Lower lobe of right lung (tissue), 2 donors: ENCODE results near the gene FBN2. TPM values are rescaled to one million over a fixed set of nuclear protein-coding genes. Genes with fewer than 3 reads are reported as not detected.
A peak's percentile ranks its signal among the peaks of the same experiment; 100 is the strongest.

Experiments used
- ATAC-seq, 2 donors: fragments of 200-7000 bp; cut with Tn5 transposase; one replicate each; pipeline ENCODE4 v1.9.1; 2020 to 2022; ENCODE audit warnings: mild to moderate bottlenecking in 2 of 2, moderate library complexity in 2 of 2
- DNase-seq: peaks from one replicate; pipeline ENCODE4 v3.0.0-alpha.2; 2020
- H3K27ac ChIP-seq: fragments of 200-600 bp; one replicate; pipeline ENCODE4 v1.8.0; 2022
- H3K27me3 ChIP-seq: fragments of 200-600 bp; one replicate; pipeline ENCODE4 v1.8.0; 2022; ENCODE audit warnings: low read depth
- H3K36me3 ChIP-seq: fragments of 200-600 bp; one replicate; pipeline ENCODE4 v1.8.0; 2022; ENCODE audit warnings: mild to moderate bottlenecking
- H3K4me1 ChIP-seq: fragments of 200-600 bp; one replicate; pipeline ENCODE4 v1.8.0; 2022
- H3K4me3 ChIP-seq: fragments of 200-600 bp; one replicate; pipeline ENCODE4 v1.8.0; 2022; ENCODE audit warnings: mild to moderate bottlenecking
- H3K9me3 ChIP-seq: fragments of 200-600 bp; one replicate; pipeline ENCODE4 v1.8.0; 2022
- intact Hi-C: fragments of 100-400 bp; cut with DNase I; formaldehyde crosslinking; loops from one replicate; pipeline ENCODE4 v1.11.0; 2022
- total RNA-seq: library from RNA; stranded (reverse); fragmentation: NEBNext Ultra II Directional; extraction: Animal tissue kit (Norgen Biotek cat#: 25700); gene quantifications from one replicate; pipeline ENCODE4 v1.2.1, GENCODE V29; 2021
- TF ChIP-seq, protein P1 (sequence below): fragments of 200-600 bp; IDR thresholded peaks from one replicate; pipeline ENCODE4 v1.8.0; 2022; ENCODE audit warnings: antibody characterized with exemption, mild to moderate bottlenecking
- donor health status: DM: no; HTN: yes; CAD: no; lungs with severe emphysema.

The FBN2 gene
- total RNA-seq, 1 donor from 2014 or later: 0.83 TPM

DNA sequence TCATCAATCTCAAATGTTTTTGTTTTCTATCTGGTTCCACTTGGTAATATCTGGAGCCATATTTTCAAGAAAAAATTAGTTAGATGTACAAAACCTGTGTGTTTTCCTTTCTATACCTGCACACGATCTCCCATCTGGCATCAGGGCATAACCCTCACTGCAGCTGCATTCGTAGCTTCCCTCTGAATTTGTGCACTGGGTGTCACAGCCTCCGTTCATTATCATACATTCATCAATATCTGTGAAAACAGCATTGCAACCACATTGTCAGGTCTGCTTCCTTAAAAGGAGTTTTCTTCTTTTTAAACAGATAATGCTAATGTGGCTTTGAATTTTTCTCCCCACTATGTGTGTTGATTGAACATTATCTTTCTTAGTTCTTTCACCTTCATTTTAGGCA is 202.7 kb downstream of the FBN2 start:
- H3K4me1 ChIP-seq: no peaks in the 10 kb centered on the region
- TF ChIP-seq, protein P1, sequence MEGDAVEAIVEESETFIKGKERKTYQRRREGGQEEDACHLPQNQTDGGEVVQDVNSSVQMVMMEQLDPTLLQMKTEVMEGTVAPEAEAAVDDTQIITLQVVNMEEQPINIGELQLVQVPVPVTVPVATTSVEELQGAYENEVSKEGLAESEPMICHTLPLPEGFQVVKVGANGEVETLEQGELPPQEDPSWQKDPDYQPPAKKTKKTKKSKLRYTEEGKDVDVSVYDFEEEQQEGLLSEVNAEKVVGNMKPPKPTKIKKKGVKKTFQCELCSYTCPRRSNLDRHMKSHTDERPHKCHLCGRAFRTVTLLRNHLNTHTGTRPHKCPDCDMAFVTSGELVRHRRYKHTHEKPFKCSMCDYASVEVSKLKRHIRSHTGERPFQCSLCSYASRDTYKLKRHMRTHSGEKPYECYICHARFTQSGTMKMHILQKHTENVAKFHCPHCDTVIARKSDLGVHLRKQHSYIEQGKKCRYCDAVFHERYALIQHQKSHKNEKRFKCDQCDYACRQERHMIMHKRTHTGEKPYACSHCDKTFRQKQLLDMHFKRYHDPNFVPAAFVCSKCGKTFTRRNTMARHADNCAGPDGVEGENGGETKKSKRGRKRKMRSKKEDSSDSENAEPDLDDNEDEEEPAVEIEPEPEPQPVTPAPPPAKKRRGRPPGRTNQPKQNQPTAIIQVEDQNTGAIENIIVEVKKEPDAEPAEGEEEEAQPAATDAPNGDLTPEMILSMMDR: no peak
- H3K9me3 ChIP-seq: no peaks in the 10 kb centered on the region
- H3K36me3 ChIP-seq: no peaks in the 10 kb centered on the region
- intact Hi-C loops: no loop called here
- no peak for DNase-seq
- H3K4me3 ChIP-seq: no peak overlapping the region
- H3K27ac ChIP-seq: no peak overlapping the region
- H3K27me3 ChIP-seq: no peaks in the 10 kb centered on the region
- no peak for ATAC-seq

GRCh38 chr5:128334010-128334716 is 203.9 kb downstream of the FBN2 start:
- peak in 1 of 2 donors; percentile 37 for ATAC-seq
- Histone ChIP-seq H3K9me3 (no peaks in the 10 kb centered on the region), H3K4me1 (no peaks in the 10 kb centered on the region), H3K36me3 (no peaks in the 10 kb centered on the region), H3K27me3 (no peaks in the 10 kb centered on the region), H3K27ac (no peak overlapping the region), H3K4me3 (no peak overlapping the region)
- DNase-seq: no peak
- TF ChIP-seq, protein P1: no peak
- intact Hi-C loops: no loop called here

- no peak for DNase-seq
- intact Hi-C loops: no loop called here
Observed at GRCh38 chr5:128331261-128331660, 206.8 kb downstream of the FBN2 start.

DNA sequence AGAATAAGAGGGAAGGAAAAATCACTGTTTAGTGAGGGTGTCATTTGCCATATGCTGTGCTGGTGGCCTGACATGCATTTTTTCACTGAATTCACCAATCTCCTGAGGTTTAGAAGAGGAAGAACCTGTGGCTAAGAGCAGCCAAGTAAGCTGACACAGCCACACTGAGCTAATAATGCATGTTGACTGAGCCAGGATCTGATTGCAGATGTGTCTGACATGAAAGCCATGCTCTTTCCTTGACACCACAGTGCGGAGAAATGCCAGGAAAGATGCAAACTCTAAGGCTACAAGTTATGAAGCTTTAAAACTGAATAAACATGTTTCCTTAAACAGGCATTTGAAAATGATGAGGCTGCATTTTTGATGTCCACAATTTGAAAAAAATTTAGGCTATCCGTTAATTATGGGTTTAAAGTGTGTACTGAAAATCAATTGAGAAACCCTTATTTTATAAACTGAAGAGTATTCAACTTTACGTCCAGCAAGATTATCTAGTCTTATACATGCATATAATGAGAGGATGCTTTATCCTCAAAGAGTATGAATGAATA is 208.6 kb downstream of the FBN2 start:
- H3K4me3 ChIP-seq: no peak overlapping the region
- ATAC-seq (no peak), DNase-seq (no peak)
- no peaks in the 10 kb centered on the region for H3K4me1 ChIP-seq
- H3K27ac ChIP-seq: no peak overlapping the region
- no peaks in the 10 kb centered on the region for H3K9me3 ChIP-seq
- TF ChIP-seq, protein P1: no peak
- no peaks in the 10 kb centered on the region for H3K27me3 ChIP-seq
- intact Hi-C loops: no loop called here
- H3K36me3 ChIP-seq: no peaks in the 10 kb centered on the region

More at GRCh38 chr5:128331261-128331660, 206.8 kb downstream of the FBN2 start:
- no peaks in the 10 kb centered on the region for H3K36me3 ChIP-seq
- no peak overlapping the region for H3K4me3 ChIP-seq
- no peak overlapping the region for H3K27ac ChIP-seq
- no peaks in the 10 kb centered on the region for H3K4me1 ChIP-seq
- no peak for ATAC-seq
- no peaks in the 10 kb centered on the region for H3K9me3 ChIP-seq
- TF ChIP-seq, protein P1: no peak
- H3K27me3 ChIP-seq: no peaks in the 10 kb centered on the region

GRCh38 chr5:128328446-128328845 is 209.6 kb downstream of the FBN2 start:
- Histone ChIP-seq H3K4me1 (no peaks in the 10 kb centered on the region), H3K4me3 (no peak overlapping the region), H3K27me3 (no peaks in the 10 kb centered on the region), H3K27ac (no peak overlapping the region), H3K9me3 (no peaks in the 10 kb centered on the region), H3K36me3 (no peaks in the 10 kb centered on the region)
- no peak for DNase-seq
- TF ChIP-seq, protein P1: no peak
- intact Hi-C loops: no loop called here
- no peak for ATAC-seq
